GM18502 (cell line): ENCODE results near the gene ENTPD8.

Source experiments
- ATAC-seq: cut with Tn5 transposase; IDR thresholded peaks from one replicate; pipeline ENCODE4 v1.9.1; 2021; ENCODE audit warnings: mild to moderate bottlenecking; ENCODE audit not compliant: unreplicated experiment, poor library complexity

The ENTPD8 gene

GRCh38 chr9:137441289-137441934 is at the start of gene ENTPD8:
Gene ENTPD8, minus strand, starts transcription at chr9:137441357. Its CDS starts 3,072 bp downstream, at chr9:137438285.
- no peak for ATAC-seq

GRCh38 chr9:137490532-137491186 is 49.5 kb upstream of the ENTPD8 start:
- ATAC-seq, result no peak

- no peak for ATAC-seq
Observed at GRCh38 chr9:137488906-137489305, 47.7 kb upstream of the ENTPD8 start.

- ATAC-seq, result no peak
Observed at GRCh38 chr9:137488327-137488653, 47.1 kb upstream of the ENTPD8 start.

- no peak for ATAC-seq
Observed at GRCh38 chr9:137487454-137488326, 46.5 kb upstream of the ENTPD8 start.

- no peak for ATAC-seq
Observed at GRCh38 chr9:137486545-137487453, 45.6 kb upstream of the ENTPD8 start.

- ATAC-seq, result no peak
Observed at GRCh38 chr9:137486141-137486490, 45.0 kb upstream of the ENTPD8 start.

GRCh38 chr9:137485343-137486140 is 44.4 kb upstream of the ENTPD8 start:
- ATAC-seq, result no peak

GRCh38 chr9:137484551-137485315 is 43.6 kb upstream of the ENTPD8 start:
- ATAC-seq, result no peak

- no peak for ATAC-seq
Observed at GRCh38 chr9:137482094-137482781, 41.1 kb upstream of the ENTPD8 start.

- ATAC-seq, result no peak
Observed at GRCh38 chr9:137480686-137481683, 39.8 kb upstream of the ENTPD8 start.

GRCh38 chr9:137479892-137480685 is 38.9 kb upstream of the ENTPD8 start:
- no peak for ATAC-seq

- no peak for ATAC-seq
Observed at GRCh38 chr9:137478962-137479861, 38.1 kb upstream of the ENTPD8 start.

- ATAC-seq, result no peak
Observed at GRCh38 chr9:137478613-137478961, 37.4 kb upstream of the ENTPD8 start.
